Measurements from ENCODE around the gene AGMAT. TPM values are rescaled to one million over a fixed set of nuclear protein-coding genes. Genes with fewer than 3 reads are reported as not detected.

The AGMAT gene
- total and polyA plus RNA-seq, 2 of the 13 experiments (the other 11 are each of a cell fraction or from before 2014, with no cell fraction given), result 59.1 to 174 TPM

GRCh38 chr1:15617173-15618076, 32.6 kb upstream of the AGMAT start, which contains the start of gene DDI2 (continued):
- TF ChIP-seq TFAP4 (IDR thresholded peaks at IDR 0.05; ENCODE audit: borderline replicate concordance, low read depth) (no peak), MAFK (conservative IDR thresholded peaks at IDR 0.05 in 1 of 2, IDR thresholded peaks at IDR 0.05 in 1 of 2; ENCODE audit: low read length in 2 of 2) (no peak), MEIS2 (CRISPR knock-in tag; IDR thresholded peaks at IDR 0.05) (peak; percentile 93), PITX1 (CRISPR knock-in tag; IDR thresholded peaks at IDR 0.05) (no peak), ZFY (CRISPR knock-in tag; IDR thresholded peaks at IDR 0.05) (peak; percentile 94), HCFC1 (IDR thresholded peaks at IDR 0.05; ENCODE audit: low read depth, low read length) (peak; percentile 46; the same call in 1 of the 2 replicates), EHMT2 (IDR thresholded peaks at IDR 0.05; ENCODE audit: borderline replicate concordance, low read depth, low read length) (no peak), ZBTB8A (CRISPR knock-in tag; IDR thresholded peaks at IDR 0.05; ENCODE audit: borderline replicate concordance, low read depth) (no peak), CBX1 (IDR thresholded peaks at IDR 0.05; ENCODE audit: low read depth) (no peak), STAG1 (CRISPR knock-in tag; IDR thresholded peaks at IDR 0.05) (no peak; the same call in 1 of the 2 replicates), HMGA1 (CRISPR knock-in tag; conservative IDR thresholded peaks at IDR 0.05) (no peak), ZNF558 (CRISPR knock-in tag; IDR thresholded peaks at IDR 0.05; ENCODE audit: borderline replicate concordance) (0 out of 2 replicates have a peak, but pooled peaks have one; percentile 11), ZNF225 (CRISPR knock-in tag; IDR thresholded peaks at IDR 0.05) (peak; percentile 76; the same call in 1 of the 2 replicates), NR2F1 (CRISPR knock-in tag; IDR thresholded peaks at IDR 0.05) (no peak), MTERF4 (CRISPR knock-in tag; IDR thresholded peaks at IDR 0.05) (peak; percentile 73), ZBTB38 (CRISPR knock-in tag; IDR thresholded peaks at IDR 0.05) (peak; percentile 88), FOXA3 (CRISPR knock-in tag; IDR thresholded peaks at IDR 0.05) (no peak), SRSF9 (IDR thresholded peaks at IDR 0.05; ENCODE audit: borderline replicate concordance, insufficient read depth, low read depth, low read length, poor library complexity, severe bottlenecking) (no peak), SETDB1 (CRISPR knock-in tag; IDR thresholded peaks at IDR 0.05; ENCODE audit: borderline replicate concordance) (no peak), ZNF597 (CRISPR knock-in tag; IDR thresholded peaks at IDR 0.05) (0 out of 2 replicates have a peak, but pooled peaks have one; percentile 43), MLX (CRISPR knock-in tag; IDR thresholded peaks at IDR 0.05) (no peak), ZNF10 (CRISPR knock-in tag; IDR thresholded peaks at IDR 0.05; ENCODE audit: borderline replicate concordance, low read depth) (no peak), MBD4 (IDR thresholded peaks at IDR 0.05; ENCODE audit: borderline replicate concordance, low read length) (no peak)
